GM23338 (cell line): Measurements from ENCODE around the gene MATCAP1. TPM values are rescaled to one million over a fixed set of nuclear protein-coding genes. Genes with fewer than 3 reads are reported as not detected.
A peak's percentile ranks its signal among the peaks of the same experiment; 100 is the strongest.

Experiments
- ATAC-seq: fragments of 200-7000 bp; cut with Tn5 transposase; 3 replicates; pipeline ENCODE4 v1.9.1; 2020
- DNase-seq: peaks from one replicate; pipeline ENCODE4 v3.0.0-alpha.2; 2015; ENCODE audit warnings: low spot score
- H2AFZ ChIP-seq: fragments of 200-600 bp; sonication (generic); 2 replicates; pipeline ENCODE4 v1.8.0; 2016; ENCODE audit warnings: antibody characterized with exemption, mild to moderate bottlenecking, moderate library complexity
- H3F3A ChIP-seq: fragments of 200-600 bp; sonication (generic); replicated peaks from 2 replicates; pipeline ENCODE4 v1.8.0; 2017; ENCODE audit warnings: antibody characterized with exemption, mixed run types, low read depth
- H3K27ac ChIP-seq: fragments of 200-600 bp; sonication (generic); 2 replicates; pipeline ENCODE4 v1.6.1; 2016; ENCODE audit warnings: low read depth
- H3K27me3 ChIP-seq: fragments of 200-600 bp; sonication (generic); 2 replicates; pipeline ENCODE4 v1.8.0; 2016; ENCODE audit warnings: mild to moderate bottlenecking, mixed run types, moderate library complexity; ENCODE audit not compliant: insufficient read depth
- H3K36me3 ChIP-seq: fragments of 200-600 bp; sonication (generic); 2 replicates; pipeline ENCODE4 v1.8.0; 2016; ENCODE audit warnings: mild to moderate bottlenecking; ENCODE audit not compliant: insufficient read depth
- H3K4me1 ChIP-seq: fragments of 200-600 bp; sonication (generic); 2 replicates; pipeline ENCODE4 v1.8.0; 2016; ENCODE audit warnings: mild to moderate bottlenecking, moderate library complexity; ENCODE audit not compliant: insufficient read depth
- H3K4me2 ChIP-seq: fragments of 200-600 bp; sonication (generic); 2 replicates; pipeline ENCODE4 v1.7.1; 2017; ENCODE audit warnings: mixed run types
- H3K4me3 ChIP-seq: fragments of 200-600 bp; sonication (generic); 2 replicates; pipeline ENCODE4 v1.6.1; 2016; ENCODE audit warnings: mixed run types
- H3K79me2 ChIP-seq: fragments of 200-600 bp; sonication (generic); replicated peaks from 2 replicates; pipeline ENCODE4 v1.8.0; 2017; ENCODE audit warnings: mild to moderate bottlenecking; ENCODE audit not compliant: insufficient read depth
- H3K9me2 ChIP-seq: fragments of 200-600 bp; sonication (generic); 2 replicates; pipeline ENCODE4 v1.8.0; 2017; ENCODE audit not compliant: insufficient read depth
- H4K20me1 ChIP-seq: fragments of 200-600 bp; sonication (generic); replicated peaks from 2 replicates; pipeline ENCODE4 v1.8.0; 2017; ENCODE audit warnings: mild to moderate bottlenecking; ENCODE audit not compliant: insufficient read depth
- H3K27ac Mint-ChIP-seq: 2 replicates; pipeline ENCODE4 v1.8.0; 2020; ENCODE audit warnings: inconsistent platforms, mild to moderate bottlenecking, moderate library complexity, mixed read lengths
- H3K27me3 Mint-ChIP-seq: 3 replicates; pipeline ENCODE4 v1.8.0; 2022; ENCODE audit warnings: low read depth, mild to moderate bottlenecking, moderate library complexity, mixed read lengths, inconsistent platforms; ENCODE audit not compliant: insufficient read depth, poor library complexity
- H3K36me3 Mint-ChIP-seq: 3 replicates; pipeline ENCODE4 v1.8.0; 2021; ENCODE audit warnings: low read depth, mild to moderate bottlenecking, inconsistent platforms, moderate library complexity, mixed read lengths
- H3K4me1 Mint-ChIP-seq: 3 replicates; pipeline ENCODE4 v1.8.0; 2020; ENCODE audit warnings: mild to moderate bottlenecking, inconsistent platforms, mixed read lengths
- H3K4me3 Mint-ChIP-seq: 3 replicates; pipeline ENCODE4 v1.8.0; 2021; ENCODE audit warnings: moderate library complexity, mild to moderate bottlenecking, inconsistent platforms, mixed read lengths
- H3K9me3 Mint-ChIP-seq: 3 replicates; pipeline ENCODE4 v1.8.0; 2020; ENCODE audit warnings: moderate library complexity, mild to moderate bottlenecking, inconsistent platforms, mixed read lengths
- CREB1 ChIP-seq: fragments of 250-450 bp; sonication (Bioruptor Pico); IDR thresholded peaks from 2 replicates; pipeline ENCODE4 v1.5.0; 2020; ENCODE audit warnings: low read depth, mild to moderate bottlenecking, moderate library complexity
- CTCF ChIP-seq, 2 experiments: fragments of 200-600 bp in 1 of 2; sonication (generic) in 1 of 2; conservative IDR thresholded peaks; 2 replicates each; pipeline versions ENCODE4 v1.5.1 to v1.6.1; 2016 to 2017; ENCODE audit warnings: antibody characterized with exemption in 2 of 2, low read depth in 2 of 2, mild to moderate bottlenecking in 2 of 2, moderate library complexity in 1 of 2
- EZH2 ChIP-seq: fragments of 200-600 bp; sonication (generic); IDR thresholded peaks from one replicate; pipeline ENCODE4 v1.8.0; 2017; ENCODE audit warnings: antibody characterized with exemption, mild to moderate bottlenecking, low read depth; ENCODE audit not compliant: unreplicated experiment
- EZH2phosphoT487 ChIP-seq: fragments of 200-600 bp; sonication (generic); IDR thresholded peaks from one replicate; pipeline ENCODE4 v1.8.1; 2018; ENCODE audit warnings: antibody characterized with exemption; ENCODE audit not compliant: unreplicated experiment
- JUNB ChIP-seq: IDR thresholded peaks from one replicate; pipeline ENCODE4 v1.6.1; 2016; ENCODE audit warnings: antibody characterized with exemption; ENCODE audit not compliant: unreplicated experiment
- NANOG ChIP-seq: IDR thresholded peaks from 2 replicates; pipeline ENCODE4 v1.6.1; 2016; ENCODE audit warnings: antibody characterized with exemption, borderline replicate concordance
- POLR2AphosphoS5 ChIP-seq: IDR thresholded peaks from 2 replicates; pipeline ENCODE4 v1.6.1; 2016; ENCODE audit warnings: antibody characterized with exemption, low read depth
- REST ChIP-seq: IDR thresholded peaks from one replicate; pipeline ENCODE4 v1.6.1; 2018; ENCODE audit warnings: antibody characterized with exemption; ENCODE audit not compliant: unreplicated experiment
- STAT1 ChIP-seq: IDR thresholded peaks from one replicate; pipeline ENCODE4 v1.6.1; 2016; ENCODE audit warnings: antibody characterized with exemption; ENCODE audit not compliant: unreplicated experiment
- ZNF114 ChIP-seq: fragments of 250-450 bp; sonication (Bioruptor Pico); IDR thresholded peaks from 2 replicates; pipeline ENCODE4 v1.5.0; 2020; ENCODE audit warnings: mild to moderate bottlenecking, moderate library complexity
- ZNF331 ChIP-seq: fragments of 250-450 bp; sonication (Bioruptor Pico); IDR thresholded peaks from 2 replicates; pipeline ENCODE4 v1.5.0; 2020; ENCODE audit warnings: low read depth, mild to moderate bottlenecking, moderate library complexity
- ZNF462 ChIP-seq: fragments of 250-450 bp; sonication (Bioruptor Pico); IDR thresholded peaks from 2 replicates; pipeline ENCODE4 v1.5.0; 2020; ENCODE audit warnings: mild to moderate bottlenecking, moderate library complexity
- polyA plus RNA-seq: library from polyadenylated mRNA; unstranded; fragments of >200 nt; fragmentation: Nextera tagmentation; extraction: Ambion mirVana; gene quantifications from 2 replicates; pipeline ENCODE4 v1.2.1, GENCODE V29; 2016
- total RNA-seq: library from RNA; depleted of rRNA; stranded (reverse); fragments of >200 nt; shearing (Covaris generic); gene quantifications from 2 replicates; pipeline ENCODE4 v1.2.3, GENCODE V29; 2014

MATCAP1 gene
- total and polyA plus RNA-seq, 2 experiments from 2014 or later, result 9.5 to 22.7 TPM

- Histone ChIP-seq H4K20me1 (peaks cover 11% of the 10 kb centered on the region), H3K9me2 (no peaks in the 10 kb centered on the region), H3K4me1 (peaks cover 34% of the 10 kb centered on the region), H3K27ac (no peak overlapping the region), H3K4me2 (peak overlapping the region; percentile 88), H3K36me3 (no peaks in the 10 kb centered on the region), H3K4me3 (peak overlapping the region; percentile 63), H3F3A (peaks cover 23% of the 10 kb centered on the region; the same call in 1 of the 2 replicates), H3K79me2 (no peaks in the 10 kb centered on the region), H2AFZ (peak overlapping the region; percentile 81), H3K27me3 (peaks cover 85% of the 10 kb centered on the region)
- DNase-seq (peak; percentile 82), ATAC-seq (peak; percentile 36)
- H3K4me1 Mint-ChIP-seq, result peaks cover 38% of the 10 kb centered on the region
- H3K4me3 Mint-ChIP-seq, result peak overlapping the region; percentile 76
- TF ChIP-seq ZNF331 (CRISPR knock-in tag), result no peak
- no peak for TF ChIP-seq CREB1 (CRISPR knock-in tag)
- peak; percentile 74 for TF ChIP-seq EZH2phosphoT487
- peak; percentile 48 for TF ChIP-seq POLR2AphosphoS5
- no peak for TF ChIP-seq ZNF462 (CRISPR knock-in tag)
- no peak for TF ChIP-seq REST
- TF ChIP-seq NANOG, result no peak
- no peak for TF ChIP-seq JUNB
- no peak for TF ChIP-seq ZNF114
- TF ChIP-seq STAT1, result no peak
- peak in 1 of 2 experiments; percentile 31; a peak in 1 of 4 replicates for TF ChIP-seq CTCF (conservative IDR thresholded peaks at IDR 0.05; ENCODE audit: low read depth in 2 of 2)
- peak; percentile 40 for TF ChIP-seq EZH2
- peaks cover 86% of the 10 kb centered on the region for H3K27me3 Mint-ChIP-seq
- no peaks in the 10 kb centered on the region; the same call in 1 of the 3 replicates for H3K9me3 Mint-ChIP-seq
- peaks cover 3% of the 10 kb centered on the region; the same call in 2 of the 3 replicates for H3K36me3 Mint-ChIP-seq
- H3K27ac Mint-ChIP-seq, result no peak overlapping the region
Observed at GRCh38 chr16:67173808-67174705, 9.7 kb downstream of the MATCAP1 start.
